Brain microvascular endothelial cell (primary cell): ENCODE results near the gene FMN2.
A peak's percentile ranks its signal among the peaks of the same experiment; 100 is the strongest.

Experiments used
- DNase-seq: peaks from one replicate; pipeline ENCODE4 v3.0.0-alpha.2; 2020
- H3K27ac ChIP-seq: fragments of 250-450 bp; sonication (Bioruptor Pico); 2 replicates; pipeline ENCODE4 v1.5.1; 2020; ENCODE audit warnings: mild to moderate bottlenecking, moderate library complexity
- H3K27me3 ChIP-seq: fragments of 250-450 bp; sonication (Bioruptor Pico); replicated peaks from 2 replicates; pipeline ENCODE4 v1.5.1; 2020; ENCODE audit warnings: mild to moderate bottlenecking
- H3K36me3 ChIP-seq: fragments of 250-450 bp; sonication (Bioruptor Pico); replicated peaks from 2 replicates; pipeline ENCODE4 v1.5.1; 2020; ENCODE audit warnings: mild to moderate bottlenecking
- H3K4me3 ChIP-seq: 2 replicates; pipeline ENCODE4 v1.5.1; 2011; ENCODE audit warnings: low read depth, mild to moderate bottlenecking, control low read depth, low read length, moderate library complexity
- CTCF ChIP-seq: IDR thresholded peaks from 2 replicates; pipeline ENCODE4 v1.5.1; 2011; ENCODE audit warnings: low read depth, mild to moderate bottlenecking, moderate library complexity, low read length, control low read depth, inconsistent platforms; ENCODE audit errors: missing control alignments
- in situ Hi-C: cut with HindIII; loops from 2 replicates; pipeline ENCODE4 v1.10.0; 2017; ENCODE audit warnings: low sequenced_read_pairs, low pct_ligation_motif_present

Gene FMN2

GRCh38 chr1:240155605-240156004 is 63.9 kb downstream of the FMN2 start:
- in situ Hi-C loops, result no loop called here
- no peak overlapping the region for H3K27ac ChIP-seq
- H3K36me3 ChIP-seq, result no peaks in the 10 kb centered on the region
- H3K4me3 ChIP-seq, result no peak overlapping the region
- DNase-seq, result no peak
- no peak for TF ChIP-seq CTCF
- no peaks in the 10 kb centered on the region for H3K27me3 ChIP-seq

GRCh38 chr1:240164742-240165141 is 73.1 kb downstream of the FMN2 start:
- TF ChIP-seq CTCF, result no peak
- Histone ChIP-seq H3K36me3 (no peaks in the 10 kb centered on the region), H3K4me3 (no peak overlapping the region), H3K27ac (no peak overlapping the region), H3K27me3 (no peaks in the 10 kb centered on the region)
- no peak for DNase-seq
- in situ Hi-C loops, result no loop called here

GRCh38 chr1:240169188-240169587 is 77.5 kb downstream of the FMN2 start:
- no peak overlapping the region for H3K27ac ChIP-seq
- peak; percentile 58 for TF ChIP-seq CTCF
- H3K4me3 ChIP-seq, result no peak overlapping the region
- no peaks in the 10 kb centered on the region for H3K27me3 ChIP-seq
- peak; percentile 22 for DNase-seq
- no peaks in the 10 kb centered on the region for H3K36me3 ChIP-seq
- in situ Hi-C loops, result no loop called here

- Histone ChIP-seq H3K36me3 (no peaks in the 10 kb centered on the region), H3K4me3 (no peak overlapping the region), H3K27ac (no peak overlapping the region), H3K27me3 (no peaks in the 10 kb centered on the region)
- in situ Hi-C loops, result no loop called here
- no peak for TF ChIP-seq CTCF
- no peak for DNase-seq
Observed at GRCh38 chr1:240170266-240170665, 78.6 kb downstream of the FMN2 start.

- Histone ChIP-seq H3K4me3 (no peak overlapping the region), H3K27me3 (no peaks in the 10 kb centered on the region), H3K27ac (no peak overlapping the region), H3K36me3 (no peaks in the 10 kb centered on the region)
- TF ChIP-seq CTCF, result no peak
- in situ Hi-C loops, result no loop called here
- DNase-seq, result no peak
Observed at GRCh38 chr1:240170806-240171205, 79.1 kb downstream of the FMN2 start.

- no peaks in the 10 kb centered on the region for H3K27me3 ChIP-seq
- H3K4me3 ChIP-seq, result no peak overlapping the region
- in situ Hi-C loops, result no loop called here
- no peak for DNase-seq
- no peak overlapping the region for H3K27ac ChIP-seq
- no peaks in the 10 kb centered on the region for H3K36me3 ChIP-seq
- TF ChIP-seq CTCF, result no peak
Observed at GRCh38 chr1:240171907-240172306, 80.2 kb downstream of the FMN2 start.
